Fibroblast of lung (primary cell): ENCODE results near the gene PSMC3. TPM values are rescaled to one million over a fixed set of nuclear protein-coding genes. Genes with fewer than 3 reads are reported as not detected.

Experiments
- DNase-seq, 2 donors: peaks; one replicate each; pipeline versions ENCODE4 v3.0.0 to v3.0.0-alpha.2; 2010; ENCODE audit warnings: low read depth in 2 of 2
- H2AFZ ChIP-seq: 2 replicates; pipeline ENCODE4 v1.5.1; 2012; ENCODE audit warnings: low read length, control low read depth, inconsistent platforms
- H3K27ac ChIP-seq: 2 replicates; pipeline ENCODE4 v1.5.1; 2011; ENCODE audit warnings: low read length, control low read depth; ENCODE audit not compliant: insufficient read depth
- H3K27me3 ChIP-seq: 2 replicates; pipeline ENCODE4 v1.5.1; 2011; ENCODE audit warnings: mild to moderate bottlenecking, low read length; ENCODE audit not compliant: control insufficient read depth, insufficient read depth
- H3K36me3 ChIP-seq: 2 replicates; pipeline ENCODE4 v1.5.1; 2011; ENCODE audit warnings: low read length; ENCODE audit not compliant: control insufficient read depth, insufficient read depth
- H3K4me1 ChIP-seq: 2 replicates; pipeline ENCODE4 v1.5.1; 2011; ENCODE audit warnings: low read length; ENCODE audit not compliant: control insufficient read depth, insufficient read depth; ENCODE audit errors: extremely low read depth
- H3K4me2 ChIP-seq: 2 replicates; pipeline ENCODE4 v1.5.1; 2011; ENCODE audit warnings: low read length, control low read depth; ENCODE audit not compliant: insufficient read depth; ENCODE audit errors: extremely low read depth
- H3K4me3 ChIP-seq, 4 experiments: fragments of 200-600 bp in 1 of 4; sonication (generic) in 1 of 4; replicated peaks in 1 of 4; 2 replicates each; pipeline ENCODE4 v1.5.1; 2011 to 2016; ENCODE audit warnings: low read length in 4 of 4, low read depth in 3 of 4, mild to moderate bottlenecking in 3 of 4, control low read depth in 2 of 4, inconsistent platforms in 1 of 4, mixed read lengths in 1 of 4; ENCODE audit not compliant: insufficient read depth in 1 of 4; ENCODE audit errors: control extremely low read depth in 1 of 4
- H3K79me2 ChIP-seq: 2 replicates; pipeline ENCODE4 v1.5.1; 2012; ENCODE audit warnings: mild to moderate bottlenecking, low read length, inconsistent platforms; ENCODE audit not compliant: control insufficient read depth, insufficient read depth
- H3K9ac ChIP-seq: 2 replicates; pipeline ENCODE4 v1.5.1; 2011; ENCODE audit warnings: mild to moderate bottlenecking, low read length, control low read depth; ENCODE audit not compliant: insufficient read depth
- H3K9me3 ChIP-seq: 2 replicates; pipeline ENCODE4 v1.5.1; 2012; ENCODE audit warnings: low read depth, low read length; ENCODE audit not compliant: control insufficient read depth, insufficient read depth
- H4K20me1 ChIP-seq: 2 replicates; pipeline ENCODE4 v1.5.1; 2011; ENCODE audit warnings: low read length; ENCODE audit not compliant: control insufficient read depth, insufficient read depth; ENCODE audit errors: extremely low read depth
- EZH2 ChIP-seq: IDR thresholded peaks from 2 replicates; pipeline ENCODE4 v1.5.1; 2012; ENCODE audit warnings: low read length, control low read depth, mild to moderate bottlenecking; ENCODE audit errors: missing control alignments
- polyA plus RNA-seq, 2 donors: library from polyadenylated mRNA; depleted of rRNA in 1 of 2; stranded (reverse) in 1 of 2; unstranded in 1 of 2; fragments of >200 nt; gene quantifications; 2 replicates each; pipeline ENCODE4 v1.2.1, GENCODE V29; 2011 to 2012; ENCODE audit warnings: missing spikeins in 1 of 2
- total RNA-seq: library from RNA; depleted of rRNA; stranded (reverse); fragments of >200 nt; gene quantifications from 2 replicates; pipeline ENCODE4 v1.2.1, GENCODE V29; 2014
- TF ChIP-seq, protein P1 (sequence below), 2 donors: IDR thresholded peaks in 1 of 2; conservative IDR thresholded peaks in 1 of 2; 1 replicate in 1 of 2; 2 replicates in 1 of 2; pipeline ENCODE4 v1.5.1; 2011 to 2012; ENCODE audit warnings: low read length in 2 of 2, control low read depth in 1 of 2, inconsistent platforms in 1 of 2, low read depth in 1 of 2, mild to moderate bottlenecking in 1 of 2

The PSMC3 gene
- total and polyA plus RNA-seq, 2 donors (not counting 1 experiment from before 2014, with no cell fraction given) = 107 to 294 TPM

DNA sequence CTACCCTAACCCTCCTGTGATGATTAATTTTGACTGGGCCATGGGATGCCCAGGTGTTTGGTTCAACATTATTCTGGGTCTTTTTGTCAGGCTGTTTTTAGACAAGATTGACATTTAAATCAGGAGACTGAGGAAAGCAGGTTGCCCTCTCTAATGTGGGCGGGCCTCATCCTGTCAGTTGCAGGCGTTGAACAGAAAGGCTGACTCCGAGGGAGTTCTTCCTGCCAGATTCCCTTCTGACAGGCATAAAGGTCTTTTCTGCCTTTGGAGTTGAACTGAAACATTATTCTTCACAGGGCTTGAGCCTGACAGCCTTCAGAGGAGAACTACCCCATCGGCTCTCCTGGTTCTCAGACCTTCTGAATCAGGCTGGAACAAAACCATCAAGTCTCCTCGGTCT lies 4.3 kb upstream of the PSMC3 start:
- DNase-seq = no peak
- Histone ChIP-seq H3K9me3 (no peaks in the 10 kb centered on the region), H3K4me1 (no peaks in the 10 kb centered on the region), H3K36me3 (no peaks in the 10 kb centered on the region), H4K20me1 (no peaks in the 10 kb centered on the region), H3K4me2 (no peak overlapping the region), H3K79me2 (peaks cover 6% of the 10 kb centered on the region), H3K27ac (no peak overlapping the region), H3K27me3 (no peaks in the 10 kb centered on the region), H3K9ac (no peak overlapping the region), H3K4me3 (no peak overlapping the region), H2AFZ (no peak overlapping the region)
- no peak for TF ChIP-seq EZH2
- TF ChIP-seq, protein P1, sequence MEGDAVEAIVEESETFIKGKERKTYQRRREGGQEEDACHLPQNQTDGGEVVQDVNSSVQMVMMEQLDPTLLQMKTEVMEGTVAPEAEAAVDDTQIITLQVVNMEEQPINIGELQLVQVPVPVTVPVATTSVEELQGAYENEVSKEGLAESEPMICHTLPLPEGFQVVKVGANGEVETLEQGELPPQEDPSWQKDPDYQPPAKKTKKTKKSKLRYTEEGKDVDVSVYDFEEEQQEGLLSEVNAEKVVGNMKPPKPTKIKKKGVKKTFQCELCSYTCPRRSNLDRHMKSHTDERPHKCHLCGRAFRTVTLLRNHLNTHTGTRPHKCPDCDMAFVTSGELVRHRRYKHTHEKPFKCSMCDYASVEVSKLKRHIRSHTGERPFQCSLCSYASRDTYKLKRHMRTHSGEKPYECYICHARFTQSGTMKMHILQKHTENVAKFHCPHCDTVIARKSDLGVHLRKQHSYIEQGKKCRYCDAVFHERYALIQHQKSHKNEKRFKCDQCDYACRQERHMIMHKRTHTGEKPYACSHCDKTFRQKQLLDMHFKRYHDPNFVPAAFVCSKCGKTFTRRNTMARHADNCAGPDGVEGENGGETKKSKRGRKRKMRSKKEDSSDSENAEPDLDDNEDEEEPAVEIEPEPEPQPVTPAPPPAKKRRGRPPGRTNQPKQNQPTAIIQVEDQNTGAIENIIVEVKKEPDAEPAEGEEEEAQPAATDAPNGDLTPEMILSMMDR (conservative IDR thresholded peaks at IDR 0.05 in 1 of 2, IDR thresholded peaks at IDR 0.05 in 1 of 2; ENCODE audit: low read depth in 1 of 2, low read length in 2 of 2) = no peak

DNA sequence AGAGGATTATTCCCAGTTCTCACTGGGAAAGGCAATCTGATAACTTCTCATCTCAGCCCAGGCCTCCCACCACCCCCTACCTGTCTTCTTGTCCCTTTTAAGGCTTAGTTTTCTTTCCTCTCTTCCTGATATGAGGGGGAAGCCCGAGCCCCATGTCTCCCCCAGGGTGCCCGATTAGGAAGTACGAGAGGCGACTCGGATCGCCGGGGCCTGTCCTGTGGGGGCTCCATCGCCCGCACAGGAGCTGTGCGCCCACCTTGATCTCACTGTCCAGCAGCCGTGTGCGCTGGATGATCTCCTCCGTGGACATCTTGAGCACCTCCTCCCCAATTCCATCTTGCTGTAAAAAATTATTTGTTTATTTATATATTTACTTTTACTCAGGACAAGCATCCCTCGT lies 628 bp downstream of the PSMC3 start:
- Histone ChIP-seq H4K20me1 (no peaks in the 10 kb centered on the region), H3K27me3 (no peaks in the 10 kb centered on the region), H3K9ac (peak overlapping the region; percentile 96), H3K9me3 (no peaks in the 10 kb centered on the region), H3K27ac (peak overlapping the region; percentile 97), H3K4me2 (peak overlapping the region; percentile 71), H2AFZ (no peak overlapping the region), H3K4me3 (peak overlapping the region; percentile 64 to 98 (median 84)), H3K79me2 (peaks cover 24% of the 10 kb centered on the region), H3K36me3 (peaks cover 24% of the 10 kb centered on the region), H3K4me1 (peaks cover 4% of the 10 kb centered on the region)
- no peak for DNase-seq
- TF ChIP-seq, protein P1 (conservative IDR thresholded peaks at IDR 0.05 in 1 of 2, IDR thresholded peaks at IDR 0.05 in 1 of 2; ENCODE audit: low read depth in 1 of 2, low read length in 2 of 2) = no peak
- no peak for TF ChIP-seq EZH2

DNA sequence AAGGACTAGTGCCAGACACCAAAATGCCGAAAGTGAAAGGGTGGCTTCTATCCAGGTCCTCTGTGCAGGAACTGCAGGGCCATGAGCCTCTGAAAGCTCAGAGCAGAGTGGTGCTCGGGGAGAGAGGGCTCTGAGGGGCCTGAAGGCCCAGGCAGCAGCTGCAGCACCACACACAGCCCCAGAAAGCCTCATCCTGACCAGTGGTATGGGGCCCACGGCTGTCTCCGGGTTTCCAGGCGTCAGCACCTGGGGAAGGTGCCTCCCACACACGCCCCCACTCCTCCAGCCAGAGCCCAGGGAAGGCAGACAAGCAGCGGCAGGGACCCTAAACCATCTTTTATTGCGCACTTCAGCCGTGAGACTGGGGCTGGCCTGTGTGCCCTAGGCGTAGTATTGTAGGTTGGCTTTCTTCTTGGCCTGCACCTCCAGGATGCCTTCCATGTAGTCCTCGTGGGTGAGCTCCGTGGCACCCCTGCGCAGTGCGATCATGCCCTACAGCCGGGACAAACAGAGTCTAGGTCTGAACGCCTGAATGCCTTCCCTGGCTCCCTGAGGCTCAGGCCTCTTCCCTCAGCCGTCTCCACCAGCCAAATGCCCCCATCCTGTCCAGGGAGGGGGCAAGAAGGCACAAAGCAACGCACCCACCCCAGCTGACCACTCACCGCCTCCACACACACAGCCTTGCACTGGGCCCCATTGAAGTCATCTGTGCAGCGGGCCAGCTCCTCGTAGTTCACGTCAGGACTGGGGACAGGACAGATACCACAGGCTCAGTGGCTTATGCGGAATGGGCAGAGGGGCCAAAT lies 7.6 kb downstream of the PSMC3 start:
- Histone ChIP-seq H3K4me1 (peaks cover 34% of the 10 kb centered on the region), H3K27me3 (no peaks in the 10 kb centered on the region), H4K20me1 (no peaks in the 10 kb centered on the region), H3K79me2 (peaks cover 7% of the 10 kb centered on the region), H3K4me2 (no peak overlapping the region), H2AFZ (no peak overlapping the region), H3K4me3 (no peak overlapping the region), H3K27ac (no peak overlapping the region), H3K9ac (no peak overlapping the region), H3K9me3 (no peaks in the 10 kb centered on the region), H3K36me3 (peaks cover 56% of the 10 kb centered on the region)
- TF ChIP-seq, protein P1 (conservative IDR thresholded peaks at IDR 0.05 in 1 of 2, IDR thresholded peaks at IDR 0.05 in 1 of 2; ENCODE audit: low read depth in 1 of 2, low read length in 2 of 2) = no peak
- TF ChIP-seq EZH2 = no peak
- DNase-seq = no peak
